PFSK-1 (cell line): ENCODE measurements around the gene ASCL2.

Source experiments
- FOXP2 ChIP-seq: optimal IDR thresholded peaks from 2 replicates; pipeline ENCODE3; 2011; ENCODE audit warnings: borderline replicate concordance, control low read depth, inconsistent platforms; ENCODE audit not compliant: insufficient read depth; ENCODE audit errors: extremely low read length, extremely low read depth
- POLR2AphosphoS5 ChIP-seq: IDR thresholded peaks from 2 replicates; pipeline ENCODE4 v1.6.1; 2012; ENCODE audit warnings: low read depth, mild to moderate bottlenecking, control low read depth, low read length, moderate library complexity
- REST ChIP-seq, 2 experiments: IDR thresholded peaks; 2 replicates each; pipeline versions ENCODE4 v1.6.1 to v1.8.0; 2011 to 2012; ENCODE audit warnings: low read depth in 2 of 2, low read length in 2 of 2, control low read depth in 1 of 2, inconsistent platforms in 1 of 2, mild to moderate bottlenecking in 1 of 2, moderate library complexity in 1 of 2; ENCODE audit not compliant: insufficient read depth in 1 of 2
- SIN3A ChIP-seq: IDR thresholded peaks from 2 replicates; pipeline ENCODE4 v1.6.1; 2012; ENCODE audit warnings: mild to moderate bottlenecking, low read length, moderate library complexity, borderline replicate concordance; ENCODE audit not compliant: insufficient read depth
- TAF1 ChIP-seq: IDR thresholded peaks from 2 replicates; pipeline ENCODE4 v1.6.1; 2012; ENCODE audit warnings: low read length, control low read depth, borderline replicate concordance; ENCODE audit not compliant: insufficient read depth

GRCh38 chr11:2290351-2290841, 20.0 kb upstream of the ASCL2 start:
- TF ChIP-seq SIN3A (no peak), POLR2AphosphoS5 (no peak), REST (IDR thresholded peaks at IDR 0.05; ENCODE audit: insufficient read depth in 1 of 2, low read depth in 2 of 2, low read length in 2 of 2) (no peak), TAF1 (no peak), FOXP2 (no peak)
